Ureter (tissue), 1 donor: ENCODE data around the gene RIOX2. TPM values are rescaled to one million over a fixed set of nuclear protein-coding genes. Genes with fewer than 3 reads are reported as not detected.

Source experiments
- DNase-seq: peaks from one replicate; pipeline ENCODE4 v3.0.0-alpha.2; 2020; ENCODE audit warnings: low spot score
- total RNA-seq: library from RNA; stranded (reverse); gene quantifications from one replicate; pipeline ENCODE4 v1.2.4, GENCODE V29; 2023
- donor health status: DM: yes; HTN: yes; CAD: no.

The RIOX2 gene
- total RNA-seq, 1 donor from 2014 or later = 53.6 TPM

DNA sequence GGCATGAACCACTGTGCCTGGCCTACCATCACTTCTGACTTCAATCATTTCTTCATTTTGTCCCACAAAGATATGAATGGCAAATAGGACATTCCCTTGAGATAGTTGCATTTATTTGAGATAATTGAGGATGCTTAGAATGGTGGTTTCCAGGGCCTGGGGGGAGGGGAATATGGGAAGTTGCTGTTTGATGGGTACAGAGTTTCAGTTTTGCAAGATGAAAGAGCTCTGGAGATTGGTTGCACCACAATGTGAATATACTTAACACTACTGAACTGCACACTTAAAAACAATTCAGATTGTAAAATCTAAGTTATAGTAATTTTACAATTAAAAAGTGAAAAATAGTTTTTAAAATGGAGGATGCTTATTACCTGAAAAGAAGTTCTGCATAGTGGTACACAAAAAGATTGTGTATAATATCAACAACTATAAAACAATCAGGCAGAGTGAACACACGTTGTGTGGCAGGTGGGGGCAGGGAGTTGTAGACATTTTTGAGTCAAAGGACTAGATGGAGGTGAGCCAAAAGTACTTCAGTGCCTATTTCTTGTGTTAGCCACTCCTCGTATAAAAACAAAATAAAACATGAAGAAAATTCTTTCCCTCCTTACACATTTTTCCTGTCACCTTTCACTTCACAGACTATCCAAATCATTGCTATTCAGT lies 18.5 kb upstream of the RIOX2 start:
- DNase-seq = no peak

DNA sequence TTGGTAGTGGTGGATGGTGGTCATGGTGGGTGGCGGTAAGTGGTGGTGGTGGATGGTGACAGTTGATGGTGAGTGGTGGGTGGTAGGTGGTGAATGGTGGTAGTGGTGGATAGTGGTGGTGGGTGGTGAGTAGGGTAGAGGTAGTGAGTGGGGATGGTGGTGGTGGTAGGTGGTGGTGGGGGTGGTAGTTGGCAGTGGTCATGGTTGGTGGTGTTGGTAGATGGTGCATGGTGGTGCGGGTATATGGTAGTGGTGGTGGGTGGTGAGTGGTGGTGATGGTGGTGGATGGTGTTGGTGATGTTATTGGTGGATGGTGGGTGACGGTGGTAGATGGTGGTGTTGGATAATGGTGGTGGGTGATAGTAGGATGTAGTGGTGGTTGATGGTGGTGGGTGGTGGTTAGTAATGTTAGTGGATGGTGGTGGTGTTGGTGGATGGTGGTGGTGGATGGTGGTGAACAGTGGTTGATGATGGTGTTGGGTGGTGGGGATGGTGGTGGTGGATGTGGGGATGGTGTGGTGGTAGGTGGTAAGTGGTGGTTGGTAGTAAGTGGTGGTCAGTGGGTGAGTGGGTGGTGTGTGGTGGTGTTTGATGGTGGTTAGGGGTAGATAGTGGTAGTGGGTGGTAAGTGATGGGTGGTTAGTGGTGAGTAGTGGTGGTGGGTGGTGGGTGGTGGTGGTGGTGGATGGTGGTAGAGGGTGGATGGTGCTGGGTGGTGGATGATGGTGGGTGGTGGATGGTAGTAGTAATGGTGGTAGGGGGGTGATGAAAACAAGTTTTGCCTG lies 16.7 kb upstream of the RIOX2 start:
- DNase-seq = no peak

DNA sequence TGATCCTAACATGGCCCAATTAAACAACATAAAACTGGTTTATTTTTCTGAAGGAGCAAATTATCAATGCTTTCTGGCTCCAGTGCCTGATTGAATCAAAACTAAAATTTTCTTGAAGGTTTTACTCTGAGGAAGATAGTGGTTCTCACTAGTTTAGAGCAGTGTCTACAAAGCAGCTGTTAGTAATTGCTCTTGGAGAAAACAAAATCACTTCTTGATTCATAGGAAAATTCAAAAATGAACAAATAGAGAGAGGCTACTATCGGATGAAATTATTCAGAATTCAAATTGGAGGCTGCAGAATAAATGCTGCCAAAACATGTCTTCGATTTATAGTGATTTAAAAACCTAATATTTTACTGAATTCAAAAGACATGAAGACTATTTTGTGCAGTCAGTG lies 15.1 kb upstream of the RIOX2 start:
- no peak for DNase-seq

DNA sequence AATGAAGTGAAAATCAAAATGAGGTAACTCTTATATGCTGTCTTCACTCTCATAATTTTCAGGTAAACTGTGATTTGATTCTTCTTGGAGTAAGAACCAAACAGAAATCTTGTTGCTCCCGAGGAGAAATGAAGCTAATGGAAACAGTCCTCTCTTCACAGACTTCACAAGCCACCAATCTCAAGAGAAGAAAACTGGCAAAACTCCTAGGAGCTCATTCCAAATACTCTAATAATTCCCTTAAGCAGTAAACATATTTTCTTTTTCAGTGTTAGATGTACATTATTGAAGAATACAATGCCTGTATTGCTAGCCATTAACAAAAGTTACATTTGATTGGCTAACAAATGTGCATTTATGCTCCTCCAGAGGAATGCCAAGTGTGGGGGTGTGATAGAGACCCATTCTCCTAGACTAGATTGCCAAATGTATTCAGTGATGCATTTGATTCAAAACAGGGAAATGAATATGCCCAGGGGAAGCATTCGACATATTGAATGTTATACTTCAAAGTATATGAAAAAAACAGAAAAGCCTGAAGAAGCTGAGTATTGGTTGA lies 11.8 kb upstream of the RIOX2 start:
- no peak for DNase-seq

DNA sequence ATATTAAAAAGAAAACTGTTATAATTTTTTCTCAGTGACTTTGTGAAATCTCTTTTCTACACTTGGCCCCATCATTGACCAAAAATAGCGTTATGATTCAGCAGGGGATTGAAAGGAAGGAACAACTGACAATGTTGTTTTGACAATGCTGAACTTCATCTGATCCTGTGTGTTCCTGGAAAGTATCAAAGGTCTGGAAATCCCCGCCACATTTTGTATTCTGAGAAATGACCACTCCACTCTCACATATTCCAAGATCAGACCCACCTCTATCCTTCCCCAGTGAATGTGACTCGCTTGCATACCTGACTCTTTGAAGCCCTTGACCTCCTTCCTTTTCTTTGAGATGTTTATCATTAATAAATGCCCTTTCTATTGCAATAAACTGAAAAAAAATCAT lies 9.7 kb upstream of the RIOX2 start:
- no peak for DNase-seq

DNA sequence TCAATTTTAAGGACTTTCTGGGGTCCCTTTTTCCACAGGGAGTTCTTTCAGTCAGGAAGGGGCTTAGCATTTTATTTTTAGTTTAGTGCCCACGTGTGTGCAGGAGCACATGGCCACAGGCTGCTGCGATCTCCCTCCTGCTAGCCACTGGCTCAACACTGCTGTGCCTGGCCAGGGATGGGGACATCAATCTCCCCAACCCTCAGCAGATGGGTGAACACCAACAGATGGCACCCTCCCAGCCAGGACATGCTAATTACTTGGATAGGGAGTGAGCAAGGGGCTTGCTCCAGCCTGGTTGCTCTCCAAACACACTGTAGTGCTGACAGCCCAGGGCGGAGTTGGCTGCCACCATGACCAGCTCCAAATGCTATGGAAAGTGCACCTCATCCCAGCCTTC lies 7.4 kb upstream of the RIOX2 start:
- no peak for DNase-seq

DNA sequence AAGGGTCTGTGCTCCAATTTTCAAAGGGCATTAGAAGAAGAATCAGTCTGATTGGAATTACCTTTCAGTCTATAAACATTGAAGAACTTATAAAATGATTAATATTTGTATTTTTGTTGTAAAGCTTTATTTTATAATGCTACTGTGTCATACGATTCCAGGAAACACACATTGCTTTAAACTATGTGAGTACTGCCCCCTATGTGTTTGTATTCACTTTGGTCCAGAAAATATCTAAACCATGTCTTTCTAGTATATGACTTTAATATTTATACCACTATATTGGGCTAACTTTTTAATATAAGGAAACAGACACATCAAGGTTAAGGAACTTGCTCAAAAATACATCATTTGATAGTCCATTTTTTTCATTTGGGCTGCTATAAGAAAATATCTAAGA lies 3.2 kb upstream of the RIOX2 start:
- DNase-seq = no peak

DNA sequence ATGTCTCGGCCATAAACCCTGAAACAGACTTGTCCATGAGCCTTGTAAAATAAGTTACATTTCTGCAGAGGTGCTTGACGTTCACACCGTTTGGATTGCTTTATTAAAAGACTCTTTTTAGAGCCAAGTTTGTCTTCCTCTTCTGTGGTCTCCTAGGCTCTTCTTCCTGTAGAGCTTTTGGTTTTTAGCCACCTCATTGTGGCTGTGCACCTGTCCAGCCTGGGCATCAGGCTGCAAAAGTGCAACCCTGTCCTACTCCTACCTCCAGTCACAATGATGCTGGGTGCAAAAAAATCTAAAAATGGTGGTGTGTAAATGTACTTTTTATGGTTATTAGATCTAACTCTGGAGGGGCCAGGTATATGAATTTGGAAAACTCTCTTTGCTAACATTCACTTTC lies 2.8 kb upstream of the RIOX2 start:
- no peak for DNase-seq

DNA sequence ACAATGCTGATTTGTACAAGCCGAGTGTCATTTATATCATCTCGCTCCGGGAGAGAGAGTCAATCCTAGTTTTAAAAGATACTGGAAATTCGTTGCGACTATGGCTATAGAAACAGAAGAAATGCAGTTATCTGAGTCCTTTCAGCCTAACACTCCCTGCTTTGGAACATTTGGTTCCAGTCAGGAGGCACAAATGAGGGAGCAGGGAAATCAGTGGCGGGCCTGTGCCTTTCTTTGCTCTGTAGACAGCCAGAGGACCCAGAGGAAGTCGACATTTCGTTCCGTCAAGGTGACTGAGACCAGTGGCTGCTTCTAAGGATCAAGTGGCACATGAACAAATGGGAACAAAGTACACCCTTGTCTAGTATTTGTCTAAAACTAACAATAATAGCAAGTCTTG lies 745 bp upstream of the RIOX2 start:
- DNase-seq = no peak

DNA sequence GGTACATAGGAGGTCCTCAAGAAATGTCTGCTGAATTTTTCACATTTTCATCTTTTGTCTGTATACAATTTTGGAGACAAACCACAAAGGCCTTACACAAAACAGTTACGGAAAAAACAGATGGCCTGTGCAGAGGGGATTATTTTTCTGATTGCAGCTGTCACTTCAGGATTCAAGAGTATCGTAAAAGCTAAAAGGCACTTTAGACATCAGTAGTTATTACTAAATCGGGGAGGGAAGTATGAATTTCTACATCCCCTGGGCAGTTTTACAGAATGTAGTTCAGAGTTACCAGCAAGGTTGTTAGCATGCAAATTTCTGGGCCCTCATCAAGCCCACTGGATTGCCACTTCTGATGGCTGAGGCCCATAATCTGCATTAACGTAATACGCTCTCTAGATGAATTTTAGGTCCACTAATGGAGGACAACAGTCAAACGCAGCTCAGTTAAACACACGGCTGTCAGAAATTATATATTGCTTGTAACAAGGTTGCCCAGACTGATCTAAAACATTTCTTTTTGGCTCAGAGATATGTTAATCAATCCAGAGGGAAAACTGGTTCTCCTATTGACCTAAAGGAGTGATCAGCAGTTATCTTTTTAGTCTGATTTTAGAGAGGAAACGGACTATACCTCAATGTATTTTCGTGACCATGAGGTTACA lies 1.1 kb downstream of the RIOX2 start:
- DNase-seq = no peak

DNA sequence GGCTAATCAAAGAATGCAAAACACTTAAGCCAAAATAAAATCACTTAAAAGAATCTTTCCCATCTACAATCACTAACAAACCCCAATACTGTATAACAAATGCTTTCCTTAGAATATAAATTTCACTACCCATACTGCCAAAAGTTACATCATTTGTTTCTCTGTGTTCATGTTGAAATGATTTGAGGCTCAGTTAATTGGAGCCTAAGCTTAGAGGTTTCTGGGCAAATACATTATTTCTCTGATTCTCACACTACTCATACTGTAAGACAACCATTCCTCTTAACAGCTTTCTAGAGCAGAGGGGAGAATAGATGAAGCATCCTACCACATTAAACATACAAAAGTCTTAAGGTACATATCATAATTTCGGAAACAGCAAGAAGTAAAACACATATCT lies 2.1 kb downstream of the RIOX2 start:
- no peak for DNase-seq

DNA sequence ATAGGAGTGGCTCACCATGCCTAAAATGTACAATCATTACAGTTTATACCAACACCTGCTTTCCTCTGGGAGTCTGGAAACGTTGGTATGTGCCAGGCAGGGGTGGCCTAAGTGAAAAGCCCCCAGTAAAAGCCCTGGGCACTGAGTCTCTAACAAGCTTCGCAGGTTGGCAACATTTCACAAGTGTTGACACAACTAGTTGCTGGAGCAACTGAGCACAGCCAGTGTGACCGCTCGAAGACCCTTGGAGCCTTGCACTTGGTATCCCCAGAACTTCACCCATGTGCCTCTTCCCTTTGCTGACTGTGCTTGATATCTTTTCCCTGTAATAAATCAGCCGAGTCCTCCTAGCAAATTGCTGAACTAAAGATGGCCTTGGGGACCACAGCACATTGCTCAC lies 2.7 kb downstream of the RIOX2 start:
- DNase-seq = no peak

DNA sequence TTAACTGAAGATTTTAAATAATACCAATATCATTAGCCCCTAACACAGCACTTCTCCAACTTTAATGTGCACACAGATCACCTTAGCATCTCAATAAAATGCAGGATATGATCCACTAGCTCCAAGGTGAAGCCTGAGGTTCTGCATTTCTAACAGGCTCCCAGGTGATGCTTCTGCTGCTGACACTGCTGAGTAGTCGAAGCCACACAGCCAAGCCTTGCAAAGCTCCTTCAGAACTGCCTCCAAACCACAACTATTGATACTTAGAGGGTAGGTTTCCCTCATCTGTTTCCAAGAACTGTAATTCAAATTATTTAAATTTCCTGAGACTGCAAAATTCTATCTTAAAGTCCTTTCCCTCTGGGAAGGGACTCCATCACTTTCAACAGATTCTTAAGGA lies 3.9 kb downstream of the RIOX2 start:
- DNase-seq = no peak

DNA sequence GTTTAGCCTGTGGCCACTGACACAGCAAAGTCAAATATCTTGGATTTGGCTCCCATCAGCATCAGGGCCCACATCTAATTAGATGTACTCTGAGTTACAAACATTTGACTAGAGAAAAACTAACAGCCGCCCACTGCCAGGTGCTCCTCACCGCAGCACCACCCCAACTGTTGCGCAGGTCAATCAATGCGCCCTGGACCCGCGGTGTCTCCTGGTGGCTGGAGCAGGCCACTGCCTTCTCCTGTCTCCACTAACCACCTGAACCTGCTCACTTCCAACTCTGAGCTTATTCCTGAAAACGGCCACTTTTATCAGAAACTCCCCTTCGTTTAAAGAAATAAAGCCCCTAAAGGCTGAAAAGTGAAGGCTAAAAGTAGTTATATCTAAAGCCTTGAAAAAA lies 4.3 kb downstream of the RIOX2 start:
- DNase-seq = no peak

DNA sequence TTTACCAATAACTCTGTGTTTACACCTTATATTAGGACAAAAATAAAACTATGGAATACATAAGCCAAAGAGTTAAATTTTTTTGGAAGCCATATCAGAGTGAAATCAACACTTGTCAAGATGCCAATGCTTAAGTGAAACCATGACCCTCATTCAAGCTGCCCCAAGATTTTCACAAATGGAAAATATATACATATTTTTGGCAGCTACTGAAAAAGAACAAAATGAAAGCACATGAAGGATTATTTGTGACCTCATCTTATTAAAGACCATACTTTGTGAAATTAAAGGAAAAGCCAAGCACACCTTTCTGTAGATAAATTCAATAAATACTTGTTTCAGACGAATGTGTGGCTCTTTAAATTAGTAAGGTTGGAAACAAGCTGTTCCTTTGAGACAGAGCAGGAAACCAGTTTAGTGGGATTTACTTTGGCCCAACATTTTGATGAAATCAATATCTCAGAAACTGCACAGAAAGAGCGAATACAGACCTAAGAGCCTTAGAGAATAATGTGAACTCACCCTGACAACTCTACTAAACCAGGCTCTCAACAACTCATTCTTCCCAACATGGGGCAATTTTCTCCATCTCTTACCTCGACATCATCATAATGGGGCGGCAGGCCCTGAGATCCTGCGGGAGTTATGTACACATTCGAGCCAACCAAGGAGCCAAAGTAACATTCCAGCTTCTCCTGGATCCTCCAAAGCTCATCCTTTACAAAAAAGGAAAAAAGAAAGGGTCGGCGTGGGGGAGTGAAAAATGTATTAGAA lies 11.1 kb downstream of the RIOX2 start:
- no peak for DNase-seq

DNA sequence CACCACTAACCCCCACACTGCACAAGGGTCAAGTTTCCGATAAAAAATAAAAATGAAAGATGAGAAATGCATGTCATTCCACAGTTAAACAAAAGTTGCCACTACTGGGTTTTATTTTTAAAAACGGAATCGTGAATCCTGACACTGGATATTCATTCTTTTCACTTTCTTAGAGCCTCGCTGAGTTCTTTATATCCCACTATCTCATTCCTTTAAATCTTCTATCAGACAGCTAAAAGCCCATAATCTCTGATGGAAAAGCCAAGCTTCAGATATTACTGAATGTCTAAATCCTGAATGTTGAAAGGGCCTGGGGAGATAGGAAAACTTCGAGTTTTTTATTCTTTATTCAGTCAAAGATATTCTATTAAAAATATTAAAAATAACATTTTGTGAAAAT lies 11.7 kb downstream of the RIOX2 start:
- no peak for DNase-seq

DNA sequence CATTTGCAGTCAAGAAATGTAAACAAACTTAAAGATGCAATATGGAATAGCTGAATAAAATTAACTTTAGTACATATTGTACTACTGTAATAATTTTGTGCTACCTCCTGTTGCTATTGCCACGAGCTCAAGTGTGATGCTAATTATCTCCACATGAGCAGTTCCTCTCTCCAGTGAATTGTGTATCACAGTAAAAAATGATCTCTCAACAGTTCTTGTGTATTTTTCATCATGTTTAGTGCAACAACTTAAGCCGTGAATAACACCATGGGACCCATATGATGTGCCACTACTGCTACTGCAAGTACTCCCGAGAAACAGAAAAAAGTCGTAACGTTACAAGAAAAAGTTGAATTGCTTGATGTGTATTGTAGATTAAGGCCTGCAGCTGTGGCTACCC lies 12.4 kb downstream of the RIOX2 start:
- no peak for DNase-seq

DNA sequence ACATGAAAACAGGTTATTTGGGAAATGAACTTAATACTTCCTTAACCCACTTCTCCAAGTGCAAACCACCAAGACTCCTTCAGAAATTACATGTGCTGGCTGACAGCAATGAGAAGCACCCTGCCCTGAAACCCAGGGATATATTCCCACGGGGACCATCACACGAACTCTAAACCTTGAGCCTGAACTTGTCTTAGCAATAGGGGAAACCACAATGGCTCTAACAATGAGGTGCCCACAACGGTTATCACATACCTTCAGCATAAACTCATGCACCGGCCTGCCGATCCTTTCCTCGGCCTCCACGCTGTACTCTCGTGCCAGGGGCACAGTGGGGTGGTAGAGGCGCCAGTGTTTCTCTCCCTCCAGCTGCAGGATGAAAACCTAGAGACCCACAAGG lies 13.4 kb downstream of the RIOX2 start:
- no peak for DNase-seq

DNA sequence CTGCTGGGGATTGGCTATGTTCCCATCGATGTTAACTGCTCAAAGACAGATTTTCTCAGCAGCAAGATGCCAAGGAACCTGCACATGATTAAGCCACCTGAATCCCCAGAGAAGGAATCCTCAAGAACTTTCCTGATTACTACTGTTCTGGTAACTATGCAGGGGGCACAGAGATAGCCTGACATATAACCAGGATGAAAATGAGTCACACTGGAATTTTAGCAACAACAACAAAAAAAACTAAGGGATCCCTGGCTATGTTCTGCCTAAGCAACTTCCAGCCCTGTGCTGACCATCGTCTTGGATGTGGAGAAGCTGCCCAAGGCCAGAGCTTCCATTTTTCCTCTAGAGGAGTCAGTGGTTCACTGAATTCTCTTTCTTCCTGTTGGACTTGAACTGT lies 13.8 kb downstream of the RIOX2 start:
- no peak for DNase-seq

DNA sequence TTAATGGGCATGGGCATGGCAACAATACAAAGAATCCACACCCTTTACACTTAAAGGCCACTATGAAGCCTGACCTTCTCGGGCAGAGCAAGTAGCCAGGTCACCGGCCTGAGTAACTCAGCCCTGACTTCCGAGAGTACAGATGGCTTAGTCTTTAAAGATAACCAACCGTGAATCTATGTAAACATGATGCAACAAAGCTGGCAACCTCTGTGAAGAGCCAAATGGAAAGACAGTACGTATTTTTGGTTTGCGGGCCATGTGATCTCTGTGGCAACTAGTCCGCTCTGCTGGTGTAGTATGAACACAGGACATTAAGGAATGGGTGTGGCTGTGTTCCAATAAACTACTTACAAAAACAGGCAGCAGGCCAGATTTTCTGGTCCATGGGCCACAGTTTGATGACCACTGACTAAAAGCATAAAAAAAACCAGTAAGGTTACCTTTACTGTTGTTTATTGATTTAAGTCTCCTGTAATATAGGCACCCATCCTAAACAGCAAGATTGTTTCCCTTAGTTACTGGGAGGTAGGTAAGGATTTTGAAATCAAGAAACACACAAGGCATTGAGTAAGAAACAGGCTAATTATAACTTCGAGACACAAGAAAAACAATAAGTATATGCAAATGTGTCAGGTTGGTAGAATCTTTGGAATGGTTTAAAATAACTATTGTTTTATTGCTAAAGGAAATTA lies 14.5 kb downstream of the RIOX2 start:
- no peak for DNase-seq

DNA sequence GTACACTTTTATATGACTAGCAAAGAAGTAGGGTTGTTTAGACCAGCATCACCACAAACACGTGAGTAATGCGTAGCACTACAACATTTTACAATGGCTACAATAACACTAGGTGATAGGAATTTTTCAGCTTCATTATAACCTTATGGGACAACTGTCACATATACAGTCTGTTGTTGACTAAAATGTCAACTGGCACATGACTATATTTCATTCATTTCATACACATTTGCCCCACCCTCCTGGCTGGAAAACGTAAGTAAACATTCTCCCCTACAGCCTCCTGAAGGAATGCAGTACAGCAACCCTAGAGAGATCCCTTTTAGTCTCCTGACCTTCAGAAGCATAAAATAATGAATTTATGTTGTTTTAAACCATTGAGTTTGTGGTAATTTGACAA lies 16.2 kb downstream of the RIOX2 start:
- DNase-seq = no peak
